HG03097 (cell line): ENCODE data around the gene CACNG8.

Experiments
- ATAC-seq: cut with Tn5 transposase; IDR thresholded peaks from one replicate; pipeline ENCODE4 v1.9.1; 2021; ENCODE audit not compliant: unreplicated experiment, low FRiP score

The CACNG8 gene

GRCh38 chr19:53991224-53992113 lies 28.7 kb downstream of the CACNG8 start, which contains the start of gene CACNG6:
TSS of gene CACNG6 (plus strand) at chr19:53991637. CDS start at chr19:53992878, 1,241 bp downstream.
- no peak for ATAC-seq

GRCh38 chr19:53992211-53992610 lies 29.5 kb downstream of the CACNG8 start:
- ATAC-seq, result no peak

GRCh38 chr19:53992815-53993214 lies 30.1 kb downstream of the CACNG8 start:
- ATAC-seq, result no peak

- ATAC-seq, result no peak
Measured at GRCh38 chr19:53993448-53993847, 30.7 kb downstream of the CACNG8 start.

- no peak for ATAC-seq
Measured at GRCh38 chr19:53994811-53995210, 32.1 kb downstream of the CACNG8 start.

GRCh38 chr19:53998223-53998622 lies 35.5 kb downstream of the CACNG8 start:
- no peak for ATAC-seq

GRCh38 chr19:53999694-54000093 lies 37.0 kb downstream of the CACNG8 start:
- ATAC-seq, result no peak

- no peak for ATAC-seq
Measured at GRCh38 chr19:54001496-54001895, 38.8 kb downstream of the CACNG8 start.

GRCh38 chr19:54002495-54003315 lies 40.0 kb downstream of the CACNG8 start:
- ATAC-seq, result no peak

- ATAC-seq, result no peak
Measured at GRCh38 chr19:54009440-54009839, 46.7 kb downstream of the CACNG8 start.

GRCh38 chr19:54010474-54010873 lies 47.7 kb downstream of the CACNG8 start:
- no peak for ATAC-seq

GRCh38 chr19:54011507-54012211 lies 48.9 kb downstream of the CACNG8 start:
- no peak for ATAC-seq

- no peak for ATAC-seq
Measured at GRCh38 chr19:54013866-54014265, 51.1 kb downstream of the CACNG8 start.

GRCh38 chr19:54014920-54015560 lies 52.3 kb downstream of the CACNG8 start:
- no peak for ATAC-seq

GRCh38 chr19:54017261-54017660 lies 54.5 kb downstream of the CACNG8 start:
- no peak for ATAC-seq

- ATAC-seq, result no peak
Measured at GRCh38 chr19:54021363-54021762, 58.6 kb downstream of the CACNG8 start.

- no peak for ATAC-seq
Measured at GRCh38 chr19:54021932-54022331, 59.2 kb downstream of the CACNG8 start.

GRCh38 chr19:54023191-54023590 lies 60.5 kb downstream of the CACNG8 start:
- ATAC-seq, result no peak

- no peak for ATAC-seq
Measured at GRCh38 chr19:54024660-54025059, 61.9 kb downstream of the CACNG8 start.

- ATAC-seq, result no peak
Measured at GRCh38 chr19:54026656-54027055, 63.9 kb downstream of the CACNG8 start.
